GM18861 (cell line): ENCODE measurements around the gene PIGH.
"Not testable (repeated sequence)": the region's sequence is repeated elsewhere in the genome, so short reads cannot be mapped to it uniquely, and the experiment has no call there.

ENCODE experiments used
- ATAC-seq: cut with Tn5 transposase; IDR thresholded peaks from one replicate; pipeline ENCODE4 v1.9.1; 2021; ENCODE audit not compliant: unreplicated experiment

The PIGH gene

GRCh38 chr14:67553547-67553946 lies 46.5 kb downstream of the PIGH start:
- ATAC-seq, result no peak

- no peak for ATAC-seq
Observed at GRCh38 chr14:67551940-67552339, 48.1 kb downstream of the PIGH start.

- no peak for ATAC-seq
Observed at GRCh38 chr14:67551123-67551522, 48.9 kb downstream of the PIGH start.

- no peak for ATAC-seq
Observed at GRCh38 chr14:67549734-67550133, 50.3 kb downstream of the PIGH start.

GRCh38 chr14:67547224-67547780 lies 52.8 kb downstream of the PIGH start:
- ATAC-seq, result no peak

- no peak for ATAC-seq
Observed at GRCh38 chr14:67544590-67544989, 55.5 kb downstream of the PIGH start.

GRCh38 chr14:67542620-67543019 lies 57.4 kb downstream of the PIGH start:
- not testable (repeated sequence) for ATAC-seq

GRCh38 chr14:67541448-67542387 lies 58.4 kb downstream of the PIGH start:
- ATAC-seq, result no peak
